Caco-2 (cell line): ENCODE results near the gene OR10G4. TPM values are rescaled to one million over a fixed set of nuclear protein-coding genes. Genes with fewer than 3 reads are reported as not detected.

Experiments
- BruUV-seq: library from RNA; stranded (reverse); fragments of 400-500 nt; replicated peaks from 2 replicates; lab custom pipeline; 2021; lab: Mats Ljungman, UMichigan
- CTCF ChIA-PET: fragments of 300-600 bp; sonication (Branson Sonifier 250); formaldehyde crosslinking; loops from one replicate; lab custom pipeline; 2022; ENCODE audit warnings: antibody characterized with exemption; lab: Charles Lee
- POLR2A ChIA-PET: fragments of 300-600 bp; sonication (Branson Sonifier 250); formaldehyde crosslinking; loops from one replicate; lab custom pipeline; 2022; ENCODE audit warnings: antibody characterized with exemption; lab: Charles Lee
- DNase-seq, 2 experiments: peaks; one replicate each; pipeline versions ENCODE4 v3.0.0 to v3.0.0-alpha.2; 2020 to 2022
- H3K27me3 ChIP-seq: replicated peaks from 2 replicates; pipeline ENCODE4 v1.6.0; 2011; ENCODE audit warnings: low read length; ENCODE audit not compliant: control insufficient read depth, insufficient read depth
- H3K36me3 ChIP-seq: 2 replicates; pipeline ENCODE4 v1.5.1; 2011; ENCODE audit warnings: low read length; ENCODE audit not compliant: control insufficient read depth, insufficient read depth
- H3K4me1 ChIP-seq: fragments of 250-450 bp; sonication (Bioruptor Pico); 2 replicates; pipeline ENCODE4 v1.5.1; 2020; ENCODE audit warnings: mild to moderate bottlenecking
- H3K4me3 ChIP-seq: 2 replicates; pipeline ENCODE4 v1.5.1; 2011; ENCODE audit warnings: low read depth, mild to moderate bottlenecking, control low read depth, low read length
- H3K9me3 ChIP-seq: fragments of 250-450 bp; sonication (Bioruptor Pico); 2 replicates; pipeline ENCODE4 v1.5.1; 2020; ENCODE audit warnings: mild to moderate bottlenecking, moderate library complexity
- H3K27ac Mint-ChIP-seq: one replicate; pipeline ENCODE4 v1.8.0; 2022; ENCODE audit warnings: mixed read lengths; ENCODE audit not compliant: unreplicated experiment
- H3K27me3 Mint-ChIP-seq: one replicate; pipeline ENCODE4 v1.8.0; 2022; ENCODE audit warnings: mixed read lengths; ENCODE audit not compliant: insufficient read depth, unreplicated experiment
- H3K36me3 Mint-ChIP-seq: one replicate; pipeline ENCODE4 v1.8.0; 2022; ENCODE audit warnings: mild to moderate bottlenecking, mixed read lengths; ENCODE audit not compliant: insufficient read depth, unreplicated experiment
- H3K4me1 Mint-ChIP-seq: one replicate; pipeline ENCODE4 v1.8.0; 2022; ENCODE audit warnings: low read depth, mixed read lengths; ENCODE audit not compliant: unreplicated experiment
- H3K4me3 Mint-ChIP-seq: one replicate; pipeline ENCODE4 v1.8.0; 2022; ENCODE audit warnings: mild to moderate bottlenecking, moderate library complexity, mixed read lengths; ENCODE audit not compliant: unreplicated experiment
- H3K9me3 Mint-ChIP-seq: one replicate; pipeline ENCODE4 v1.8.0; 2022; ENCODE audit warnings: mixed read lengths; ENCODE audit not compliant: unreplicated experiment
- intact Hi-C: fragments of 100-400 bp; cut with micrococcal nuclease; formaldehyde crosslinking; loops from one replicate; pipeline ENCODE4 v1.10.0; 2022; ENCODE audit not compliant: unreplicated experiment
- total RNA-seq: library from RNA; stranded (reverse); gene quantifications from 2 replicates; pipeline ENCODE4 v1.2.3, GENCODE V29; 2022
- TF ChIP-seq, protein P1 (sequence below), 2 experiments: fragments of 200-600 bp in 1 of 2; IDR thresholded peaks; 1 replicate in 1 of 2; 2 replicates in 1 of 2; pipeline versions ENCODE4 v1.5.1 to v1.8.0; 2011 to 2022; ENCODE audit warnings: antibody characterized with exemption in 1 of 2, control low read depth in 1 of 2, inconsistent platforms in 1 of 2, low read depth in 1 of 2, low read length in 1 of 2, mild to moderate bottlenecking in 1 of 2, moderate library complexity in 1 of 2; ENCODE audit not compliant: insufficient read depth in 1 of 2, severe bottlenecking in 1 of 2, unreplicated experiment in 1 of 2

OR10G4 gene
- total RNA-seq, 1 experiment from 2014 or later: not detected

DNA sequence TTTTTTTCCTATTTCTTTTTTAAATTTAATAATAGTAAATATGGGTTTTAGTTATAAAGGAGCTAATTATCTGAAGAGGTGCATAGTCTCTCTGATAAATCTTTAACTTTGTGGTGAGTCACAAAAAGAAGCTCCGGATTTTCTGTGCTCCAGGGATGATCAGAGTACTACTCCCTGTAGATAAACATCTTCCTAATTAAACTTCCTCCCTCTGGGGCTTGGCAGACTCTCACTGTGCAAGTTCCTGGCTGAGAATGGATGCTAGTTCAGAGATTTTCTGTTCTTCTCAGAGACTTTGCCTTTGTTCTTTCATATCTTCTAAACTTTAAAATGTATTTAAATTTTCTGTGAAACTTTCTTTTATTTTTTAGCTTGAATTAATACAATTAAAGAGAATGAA lies 28.5 kb downstream of the OR10G4 start, which contains the start of gene OR10G7:
TSS of gene OR10G7 (minus strand) at position 72 of the 400 bp plus-strand sequence. CDS start 2,324 bp downstream, outside the sequence.
- Mint-ChIP-seq H3K36me3 (no peaks in the 10 kb centered on the region), H3K27me3 (peaks cover 7% of the 10 kb centered on the region), H3K4me3 (no peak within 1 kb of the TSS), H3K4me1 (no peaks in the 10 kb centered on the region), H3K27ac (no peak within 1 kb of the TSS), H3K9me3 (no peaks in the 10 kb centered on the region)
- H3K4me1 ChIP-seq: no peaks in the 10 kb centered on the region
- no peak within 1 kb of the TSS for H3K4me3 ChIP-seq
- ChIA-PET POLR2A (no interaction called here), CTCF (no interaction called here)
- intact Hi-C loops: no loop called here
- no peaks in the 10 kb centered on the region for H3K36me3 ChIP-seq
- no peak for DNase-seq
- H3K9me3 ChIP-seq: no peaks in the 10 kb centered on the region
- no TSS peak for BruUV-seq
- TF ChIP-seq, protein P1, sequence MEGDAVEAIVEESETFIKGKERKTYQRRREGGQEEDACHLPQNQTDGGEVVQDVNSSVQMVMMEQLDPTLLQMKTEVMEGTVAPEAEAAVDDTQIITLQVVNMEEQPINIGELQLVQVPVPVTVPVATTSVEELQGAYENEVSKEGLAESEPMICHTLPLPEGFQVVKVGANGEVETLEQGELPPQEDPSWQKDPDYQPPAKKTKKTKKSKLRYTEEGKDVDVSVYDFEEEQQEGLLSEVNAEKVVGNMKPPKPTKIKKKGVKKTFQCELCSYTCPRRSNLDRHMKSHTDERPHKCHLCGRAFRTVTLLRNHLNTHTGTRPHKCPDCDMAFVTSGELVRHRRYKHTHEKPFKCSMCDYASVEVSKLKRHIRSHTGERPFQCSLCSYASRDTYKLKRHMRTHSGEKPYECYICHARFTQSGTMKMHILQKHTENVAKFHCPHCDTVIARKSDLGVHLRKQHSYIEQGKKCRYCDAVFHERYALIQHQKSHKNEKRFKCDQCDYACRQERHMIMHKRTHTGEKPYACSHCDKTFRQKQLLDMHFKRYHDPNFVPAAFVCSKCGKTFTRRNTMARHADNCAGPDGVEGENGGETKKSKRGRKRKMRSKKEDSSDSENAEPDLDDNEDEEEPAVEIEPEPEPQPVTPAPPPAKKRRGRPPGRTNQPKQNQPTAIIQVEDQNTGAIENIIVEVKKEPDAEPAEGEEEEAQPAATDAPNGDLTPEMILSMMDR (IDR thresholded peaks at IDR 0.05; ENCODE audit: insufficient read depth in 1 of 2, low read depth in 1 of 2, low read length in 1 of 2, severe bottlenecking in 1 of 2, unreplicated experiment in 1 of 2): no peak
- H3K27me3 ChIP-seq: no peaks in the 10 kb centered on the region

- Histone ChIP-seq H3K36me3 (no peaks in the 10 kb centered on the region), H3K4me1 (no peaks in the 10 kb centered on the region), H3K9me3 (no peaks in the 10 kb centered on the region), H3K4me3 (no peak overlapping the region), H3K27me3 (no peaks in the 10 kb centered on the region)
- no peak for DNase-seq
- POLR2A ChIA-PET: no interaction called here
- intact Hi-C loops: no loop called here
- Mint-ChIP-seq H3K27ac (no peak overlapping the region), H3K4me1 (no peaks in the 10 kb centered on the region), H3K27me3 (peaks cover 13% of the 10 kb centered on the region), H3K36me3 (no peaks in the 10 kb centered on the region), H3K4me3 (no peak overlapping the region), H3K9me3 (no peaks in the 10 kb centered on the region)
- no TSS peak for BruUV-seq
- CTCF ChIA-PET: interaction anchor here (0.6 kb wide), 1 partner anchor 11 kb away, joined by 3 read pairs; no protein-coding TSS in a partner anchor
- TF ChIP-seq, protein P1 (IDR thresholded peaks at IDR 0.05; ENCODE audit: insufficient read depth in 1 of 2, low read depth in 1 of 2, low read length in 1 of 2, severe bottlenecking in 1 of 2, unreplicated experiment in 1 of 2): no peak
These were observed 30.6 kb downstream of the OR10G4 start for GRCh38 chr11:124043420-124043819.

DNA sequence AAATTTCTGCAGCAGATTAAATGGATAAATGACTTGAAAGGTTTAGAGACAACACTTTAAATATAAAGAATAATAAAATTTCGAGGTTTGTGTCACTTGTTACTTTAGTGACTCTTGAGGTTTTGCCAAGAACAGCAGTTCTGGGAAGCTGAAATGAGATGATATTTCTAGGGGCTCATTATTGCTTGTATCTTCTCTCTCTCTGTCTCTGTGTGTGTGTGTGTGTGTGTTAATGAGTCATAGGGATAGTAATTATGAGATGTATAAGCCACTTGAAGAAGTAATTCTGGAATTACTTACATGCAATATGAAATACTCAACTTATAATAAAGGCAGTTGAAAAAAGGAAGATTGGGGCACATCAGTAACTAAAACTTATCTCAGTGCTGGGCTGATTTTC lies 38.0 kb downstream of the OR10G4 start:
- TF ChIP-seq, protein P1 (IDR thresholded peaks at IDR 0.05; ENCODE audit: insufficient read depth in 1 of 2, low read depth in 1 of 2, low read length in 1 of 2, severe bottlenecking in 1 of 2, unreplicated experiment in 1 of 2): no peak
- Histone ChIP-seq H3K27me3 (no peaks in the 10 kb centered on the region), H3K4me3 (no peak overlapping the region), H3K9me3 (no peaks in the 10 kb centered on the region; the same call in 1 of the 2 replicates), H3K4me1 (no peaks in the 10 kb centered on the region), H3K36me3 (no peaks in the 10 kb centered on the region)
- Mint-ChIP-seq H3K4me1 (no peaks in the 10 kb centered on the region), H3K4me3 (no peak overlapping the region), H3K36me3 (no peaks in the 10 kb centered on the region), H3K9me3 (no peaks in the 10 kb centered on the region), H3K27me3 (peaks cover 23% of the 10 kb centered on the region), H3K27ac (no peak overlapping the region)
- ChIA-PET POLR2A (no interaction called here), CTCF (no interaction called here)
- no peak for DNase-seq
- BruUV-seq: no TSS peak
- intact Hi-C loops: no loop called here
